ENCODE data around the gene FBLN2.
"Not testable (repeated sequence)": the region's sequence is repeated elsewhere in the genome, so short reads cannot be mapped to it uniquely, and the experiment has no call there.

The FBLN2 gene

DNA sequence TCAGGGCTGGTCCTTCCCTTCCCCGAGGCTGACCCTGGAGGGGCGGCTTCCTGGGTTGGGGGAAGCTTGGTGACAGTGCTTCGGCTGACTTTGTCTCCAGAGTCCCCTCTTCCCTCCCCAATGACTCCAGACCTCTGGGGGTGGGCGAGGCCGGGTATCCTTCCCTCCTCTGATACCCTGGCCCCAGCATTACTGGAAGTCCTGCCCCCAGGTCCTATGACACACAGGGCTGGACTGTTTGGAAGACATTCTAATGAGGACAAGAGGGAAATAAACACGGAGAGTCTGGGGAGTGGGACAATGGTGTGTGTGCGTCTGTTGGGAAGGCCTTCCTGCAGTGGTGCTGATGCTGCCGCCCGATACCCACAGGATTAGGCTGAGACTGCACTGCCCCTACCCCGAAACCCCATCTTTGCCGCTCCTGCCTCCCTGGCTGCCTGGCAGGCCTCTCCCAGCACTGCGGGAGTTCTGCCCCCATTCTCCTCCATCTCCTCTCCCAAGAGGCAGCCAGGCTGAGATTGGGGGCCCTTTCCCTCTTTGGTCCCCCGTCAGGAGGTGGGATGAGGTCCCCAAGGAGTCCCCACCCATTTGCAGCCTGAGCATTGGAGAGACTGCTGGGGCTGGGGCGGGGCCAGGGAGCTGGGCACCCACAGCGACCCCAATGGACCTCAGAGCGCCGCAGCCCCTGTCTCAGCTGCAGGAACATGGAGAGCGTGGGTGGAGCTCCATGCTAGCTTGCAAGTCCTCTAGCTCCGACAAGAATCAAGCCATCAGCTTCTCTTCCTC is 29.7 kb upstream of the FBLN2 start:
- Histone ChIP-seq H2AFZ (ENCODE audit: insufficient read depth, low read length, poor library complexity) (no peak overlapping the region), H4K8ac (ENCODE audit: low read depth, low read length) (no peak overlapping the region), H3K36me3 (ENCODE audit: control insufficient read depth in 1 of 2, insufficient read depth in 2 of 2, low read length in 2 of 2) (no peaks in the 10 kb centered on the region), H3K14ac (ENCODE audit: low read length) (no peak overlapping the region), H3K4me1 (ENCODE audit: control insufficient read depth in 1 of 2, insufficient read depth in 2 of 2, low read length in 2 of 2) (peaks cover 0 to 6% of the 10 kb centered on the region in 2 experiments), H3K4ac (ENCODE audit: low read depth, low read length) (no peak overlapping the region), H2AK5ac (ENCODE audit: low read length) (no peak overlapping the region), H3K79me1 (ENCODE audit: low read length) (no peaks in the 10 kb centered on the region), H2BK120ac (ENCODE audit: insufficient read depth, low read length, poor library complexity) (no peak overlapping the region), H2BK12ac (ENCODE audit: low read length) (no peak overlapping the region), H3K79me2 (ENCODE audit: control insufficient read depth, insufficient read depth, low read length, poor library complexity) (no peaks in the 10 kb centered on the region), H3K9ac (ENCODE audit: low read length) (no peak overlapping the region), H3K23ac (ENCODE audit: low read length) (no peak overlapping the region), H3K18ac (ENCODE audit: low read length) (no peak overlapping the region), H3K27me3 (ENCODE audit: insufficient read depth, low read length) (no peaks in the 10 kb centered on the region), H3K4me2 (ENCODE audit: low read length) (no peak overlapping the region), H3K27ac (ENCODE audit: low read depth, low read length) (no peak overlapping the region), H4K91ac (ENCODE audit: low read depth, low read length) (no peak overlapping the region), H3K9me3 (ENCODE audit: insufficient read depth, low read depth, low read length) (peaks cover 6% of the 10 kb centered on the region), H3K4me3 (ENCODE audit: low read depth, low read length) (no peak overlapping the region), H2BK5ac (ENCODE audit: low read depth, low read length, poor library complexity) (no peak overlapping the region), H4K12ac (ENCODE audit: low read depth, low read length) (no peak overlapping the region)
- WGBS (ENCODE audit: extremely low coverage, insufficient coverage, insufficient read length), result no CpG with 5 or more reads among the region's 19 CpGs
- DNase-seq, result peak; percentile 29 to 50

DNA sequence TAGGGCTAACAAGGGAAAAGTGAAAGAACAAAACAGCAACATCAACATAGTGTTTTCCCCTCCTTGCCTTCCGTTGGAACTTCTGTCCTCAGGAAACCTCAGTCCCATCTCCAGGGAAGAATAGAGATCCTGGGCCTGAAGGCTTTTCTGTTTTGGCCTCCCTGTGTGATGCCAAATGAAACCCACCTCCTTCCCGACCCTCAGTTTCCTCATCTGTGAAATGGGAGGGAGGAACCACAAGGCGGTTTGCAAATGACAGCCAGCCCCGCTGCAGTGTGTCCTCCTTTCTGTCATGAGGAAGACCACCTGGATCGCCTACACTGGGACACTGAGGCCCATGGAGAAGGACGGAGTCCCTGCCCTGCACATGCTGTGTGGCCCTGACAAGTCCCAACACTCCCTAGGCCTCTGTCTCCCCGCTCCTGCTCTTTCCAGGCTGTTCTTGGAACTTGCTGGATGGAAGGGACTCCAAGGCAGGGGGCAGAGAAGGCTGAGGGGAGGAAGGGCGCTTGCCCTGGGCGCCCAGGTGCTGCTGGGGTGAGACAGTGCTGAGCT is 28.5 kb upstream of the FBLN2 start:
- Histone ChIP-seq H3K9me3 (ENCODE audit: insufficient read depth, low read depth, low read length) (peaks cover 6% of the 10 kb centered on the region), H3K23ac (ENCODE audit: low read length) (no peak overlapping the region), H3K4ac (ENCODE audit: low read depth, low read length) (no peak overlapping the region), H3K79me1 (ENCODE audit: low read length) (no peaks in the 10 kb centered on the region), H2AFZ (ENCODE audit: insufficient read depth, low read length, poor library complexity) (no peak overlapping the region), H3K4me3 (ENCODE audit: low read depth, low read length) (no peak overlapping the region), H3K27ac (ENCODE audit: low read depth, low read length) (no peak overlapping the region), H3K36me3 (ENCODE audit: control insufficient read depth in 1 of 2, insufficient read depth in 2 of 2, low read length in 2 of 2) (no peaks in the 10 kb centered on the region), H4K8ac (ENCODE audit: low read depth, low read length) (no peak overlapping the region), H2AK5ac (ENCODE audit: low read length) (no peak overlapping the region), H3K9ac (ENCODE audit: low read length) (no peak overlapping the region), H4K91ac (ENCODE audit: low read depth, low read length) (no peak overlapping the region), H2BK12ac (ENCODE audit: low read length) (no peak overlapping the region), H2BK120ac (ENCODE audit: insufficient read depth, low read length, poor library complexity) (no peak overlapping the region), H3K4me2 (ENCODE audit: low read length) (no peak overlapping the region), H2BK5ac (ENCODE audit: low read depth, low read length, poor library complexity) (no peak overlapping the region), H3K27me3 (ENCODE audit: insufficient read depth, low read length) (no peaks in the 10 kb centered on the region), H3K18ac (ENCODE audit: low read length) (no peak overlapping the region), H4K12ac (ENCODE audit: low read depth, low read length) (no peak overlapping the region), H3K4me1 (ENCODE audit: control insufficient read depth in 1 of 2, insufficient read depth in 2 of 2, low read length in 2 of 2) (peaks cover 0 to 3% of the 10 kb centered on the region in 2 experiments), H3K79me2 (ENCODE audit: control insufficient read depth, insufficient read depth, low read length, poor library complexity) (no peaks in the 10 kb centered on the region), H3K14ac (ENCODE audit: low read length) (no peak overlapping the region)
- WGBS (ENCODE audit: extremely low coverage, insufficient coverage, insufficient read length), result no CpG with 5 or more reads among the region's 9 CpGs
- DNase-seq, result no peak

DNA sequence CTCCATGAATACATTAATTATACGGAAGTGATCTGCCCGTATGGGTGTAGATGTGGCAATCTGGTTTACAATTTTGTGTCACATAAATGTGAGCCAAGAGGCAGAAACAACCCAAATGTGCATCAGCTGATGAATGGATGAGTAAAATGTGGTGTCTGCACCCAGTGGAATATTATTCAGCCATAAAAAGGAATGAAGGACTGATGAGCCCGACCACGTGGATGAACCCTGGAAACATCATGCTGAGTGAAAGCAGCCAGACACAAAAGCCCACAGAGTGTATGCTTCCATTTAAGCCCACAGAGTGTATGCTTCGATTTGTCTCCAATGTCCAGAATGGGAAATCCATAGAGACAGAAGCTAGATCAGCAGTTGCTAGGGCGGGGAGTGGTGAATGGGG is 27.6 kb upstream of the FBLN2 start:
- no peak overlapping the region for H2BK5ac ChIP-seq (ENCODE audit: low read depth, low read length, poor library complexity)
- H3K79me2 ChIP-seq (ENCODE audit: control insufficient read depth, insufficient read depth, low read length, poor library complexity), result no peaks in the 10 kb centered on the region
- peaks cover 4% of the 10 kb centered on the region for H3K79me1 ChIP-seq (ENCODE audit: low read length)
- no peaks in the 10 kb centered on the region for H3K36me3 ChIP-seq (ENCODE audit: control insufficient read depth in 1 of 2, insufficient read depth in 2 of 2, low read length in 2 of 2)
- H3K27me3 ChIP-seq (ENCODE audit: insufficient read depth, low read length), result no peaks in the 10 kb centered on the region
- peaks cover 0 to 7% of the 10 kb centered on the region in 2 experiments for H3K4me1 ChIP-seq (ENCODE audit: control insufficient read depth in 1 of 2, insufficient read depth in 2 of 2, low read length in 2 of 2)
- no peak for DNase-seq
- H3K18ac ChIP-seq (ENCODE audit: low read length), result no peak overlapping the region
- no peak overlapping the region for H3K23ac ChIP-seq (ENCODE audit: low read length)
- H2BK120ac ChIP-seq (ENCODE audit: insufficient read depth, low read length, poor library complexity), result no peak overlapping the region
- peaks cover 6% of the 10 kb centered on the region for H3K9me3 ChIP-seq (ENCODE audit: insufficient read depth, low read depth, low read length)
- no peak overlapping the region for H2AK5ac ChIP-seq (ENCODE audit: low read length)
- H4K12ac ChIP-seq (ENCODE audit: low read depth, low read length), result no peak overlapping the region
- no peak overlapping the region for H3K14ac ChIP-seq (ENCODE audit: low read length)
- no peak overlapping the region for H2BK12ac ChIP-seq (ENCODE audit: low read length)
- WGBS (ENCODE audit: extremely low coverage, insufficient coverage, insufficient read length), result no CpG with 5 or more reads among the region's 6 CpGs
- no peak overlapping the region for H4K8ac ChIP-seq (ENCODE audit: low read depth, low read length)
- no peak overlapping the region for H3K4ac ChIP-seq (ENCODE audit: low read depth, low read length)
- no peak overlapping the region for H3K4me3 ChIP-seq (ENCODE audit: low read depth, low read length)
- H2AFZ ChIP-seq (ENCODE audit: insufficient read depth, low read length, poor library complexity), result no peak overlapping the region
- H3K27ac ChIP-seq (ENCODE audit: low read depth, low read length), result no peak overlapping the region
- H3K4me2 ChIP-seq (ENCODE audit: low read length), result no peak overlapping the region
- no peak overlapping the region for H3K9ac ChIP-seq (ENCODE audit: low read length)
- no peak overlapping the region for H4K91ac ChIP-seq (ENCODE audit: low read depth, low read length)

DNA sequence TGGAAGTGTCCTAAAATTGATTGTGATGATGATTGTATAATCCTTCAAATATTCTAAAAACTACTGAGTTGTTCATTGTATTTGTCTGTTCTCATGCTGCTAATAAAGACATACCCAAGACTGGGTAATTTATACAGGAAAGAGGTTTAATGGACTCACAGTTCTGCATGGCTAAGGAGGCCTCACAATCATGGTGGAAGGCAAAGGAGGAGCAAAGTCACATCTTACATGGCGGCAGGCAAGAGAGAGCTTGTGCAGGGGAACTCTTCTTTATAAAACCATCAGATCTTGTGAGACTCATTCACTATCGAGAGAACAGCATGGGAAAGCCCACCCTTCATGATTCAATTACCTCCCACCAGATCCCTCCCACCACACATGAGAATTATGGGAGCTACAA is 27.2 kb upstream of the FBLN2 start:
- H3K9me3 ChIP-seq (ENCODE audit: insufficient read depth, low read depth, low read length); H4K91ac ChIP-seq (ENCODE audit: low read depth, low read length); H3K27me3 ChIP-seq (ENCODE audit: insufficient read depth, low read length); DNase-seq; H3K4me2 ChIP-seq (ENCODE audit: low read length); H4K8ac ChIP-seq (ENCODE audit: low read depth, low read length); H3K4me1 ChIP-seq (ENCODE audit: control insufficient read depth in 1 of 2, insufficient read depth in 2 of 2, low read length in 2 of 2); H3K79me2 ChIP-seq (ENCODE audit: control insufficient read depth, insufficient read depth, low read length, poor library complexity); H2AK5ac ChIP-seq (ENCODE audit: low read length); H2BK12ac ChIP-seq (ENCODE audit: low read length); H3K79me1 ChIP-seq (ENCODE audit: low read length); H4K12ac ChIP-seq (ENCODE audit: low read depth, low read length); H3K36me3 ChIP-seq (ENCODE audit: control insufficient read depth in 1 of 2, insufficient read depth in 2 of 2, low read length in 2 of 2); H2BK5ac ChIP-seq (ENCODE audit: low read depth, low read length, poor library complexity); H3K14ac ChIP-seq (ENCODE audit: low read length); H3K4ac ChIP-seq (ENCODE audit: low read depth, low read length); H3K9ac ChIP-seq (ENCODE audit: low read length); H3K27ac ChIP-seq (ENCODE audit: low read depth, low read length); H2AFZ ChIP-seq (ENCODE audit: insufficient read depth, low read length, poor library complexity); H3K23ac ChIP-seq (ENCODE audit: low read length); H3K18ac ChIP-seq (ENCODE audit: low read length); H2BK120ac ChIP-seq (ENCODE audit: insufficient read depth, low read length, poor library complexity); H3K4me3 ChIP-seq (ENCODE audit: low read depth, low read length): not testable (repeated sequence)
- no CpG with 5 or more reads among the region's 2 CpGs for WGBS (ENCODE audit: extremely low coverage, insufficient coverage, insufficient read length)
